Measurements from ENCODE around the gene SIM1.

Gene SIM1

DNA sequence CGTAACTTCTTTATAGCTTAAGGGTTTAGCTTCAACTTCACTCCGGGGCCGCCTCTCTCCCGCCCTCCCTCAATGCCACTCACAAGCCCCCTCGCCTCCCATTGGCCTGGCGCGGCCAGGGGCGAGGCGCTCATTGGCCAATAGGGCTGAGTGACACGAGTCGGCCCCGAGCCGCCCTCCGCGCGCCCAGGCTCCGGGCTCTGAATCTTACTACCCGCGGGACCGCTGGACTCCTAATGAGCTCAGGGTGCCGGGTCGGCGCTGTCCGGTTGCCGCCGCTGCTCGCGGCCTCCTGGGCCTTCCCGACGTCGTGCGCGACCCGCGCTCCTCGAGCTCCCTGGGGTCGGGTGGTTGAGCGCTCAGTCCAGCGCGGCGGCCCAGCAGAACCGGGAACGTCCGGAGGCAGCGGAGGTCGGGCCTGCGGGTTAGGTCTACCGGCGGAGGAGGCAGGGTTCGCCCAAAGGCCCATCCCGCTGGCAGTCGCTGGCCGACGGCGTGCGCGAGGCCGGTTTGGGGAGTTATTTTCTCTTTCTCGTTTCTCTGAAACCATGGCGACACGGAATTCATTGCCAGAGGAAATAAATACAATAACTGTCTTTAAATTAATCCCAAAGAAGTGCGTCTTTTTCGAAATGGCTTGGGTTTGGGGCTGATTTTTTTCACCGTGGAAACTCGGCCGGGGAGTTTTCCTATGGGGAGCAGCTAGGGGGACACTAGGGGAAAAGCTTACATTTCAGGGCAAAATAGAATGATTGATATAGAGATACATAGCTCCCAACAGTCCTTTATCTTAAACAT lies at the start of gene SIM1:
SIM1 (minus strand) TSS at position 19 of the 798 bp plus-strand sequence. CDS start 1,453 bp downstream, outside the sequence.
- Mint-ChIP-seq H3K36me3 (ENCODE audit: low read depth) (peaks cover 17% of the 10 kb centered on the region), H3K27me3 (peaks cover 87% of the 10 kb centered on the region), H3K4me3 (peak within 1 kb of the TSS; percentile 48), H3K9me3 (peaks cover 23% of the 10 kb centered on the region), H3K27ac (no peak within 1 kb of the TSS), H3K4me1 (peaks cover 20% of the 10 kb centered on the region)
- DNase-seq (no peak), ATAC-seq (peak; percentile 66)

DNA sequence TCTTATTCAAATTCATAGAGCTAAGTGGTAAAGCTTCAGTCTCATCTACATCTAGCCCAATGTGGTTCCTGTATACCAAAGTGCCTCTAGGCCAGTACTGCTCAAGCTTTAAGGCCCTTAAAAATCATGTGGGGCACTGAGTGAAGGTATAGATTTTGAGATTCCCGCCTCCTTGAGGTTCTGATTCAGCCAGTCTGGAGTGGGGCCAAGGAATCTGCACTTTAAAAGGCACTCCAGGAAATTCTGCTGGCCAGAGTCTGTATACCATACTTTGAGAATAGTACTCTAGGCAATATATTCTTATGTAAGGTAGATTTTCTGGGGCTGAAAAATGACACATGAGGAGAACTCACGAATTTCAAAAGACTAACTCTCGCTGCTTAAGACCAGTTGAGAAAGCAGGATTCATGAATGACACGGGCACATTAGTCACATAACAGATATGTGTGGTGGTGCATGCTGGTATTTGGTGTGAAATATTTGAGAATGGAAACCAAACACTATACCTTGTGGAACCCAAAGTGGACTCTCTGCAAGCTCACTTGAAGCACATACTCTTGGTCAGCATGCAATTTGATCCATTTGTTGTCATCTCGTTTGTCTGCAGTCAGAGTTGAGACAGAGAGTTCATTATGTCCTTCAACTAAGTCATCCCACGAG lies 47.6 kb upstream of the SIM1 start:
- Mint-ChIP-seq H3K27me3 (no peaks in the 10 kb centered on the region), H3K36me3 (ENCODE audit: low read depth) (peaks cover 45% of the 10 kb centered on the region), H3K9me3 (no peaks in the 10 kb centered on the region), H3K27ac (no peak overlapping the region), H3K4me1 (no peaks in the 10 kb centered on the region), H3K4me3 (no peak overlapping the region)
- no peak for ATAC-seq
- no peak for DNase-seq

GRCh38 chr6:100509101-100509500 lies 44.4 kb upstream of the SIM1 start:
- DNase-seq: no peak
- H3K36me3 Mint-ChIP-seq (ENCODE audit: low read depth): peaks cover 40% of the 10 kb centered on the region
- no peaks in the 10 kb centered on the region for H3K4me1 Mint-ChIP-seq
- H3K9me3 Mint-ChIP-seq: no peaks in the 10 kb centered on the region
- no peak overlapping the region for H3K27ac Mint-ChIP-seq
- ATAC-seq: no peak
- H3K27me3 Mint-ChIP-seq: no peaks in the 10 kb centered on the region
- H3K4me3 Mint-ChIP-seq: no peak overlapping the region

GRCh38 chr6:100506651-100507050 lies 41.9 kb upstream of the SIM1 start:
- Mint-ChIP-seq H3K36me3 (ENCODE audit: low read depth) (peaks cover 23% of the 10 kb centered on the region), H3K9me3 (no peaks in the 10 kb centered on the region), H3K27me3 (no peaks in the 10 kb centered on the region), H3K27ac (no peak overlapping the region), H3K4me1 (no peaks in the 10 kb centered on the region), H3K4me3 (no peak overlapping the region)
- DNase-seq (no peak), ATAC-seq (no peak)

GRCh38 chr6:100504786-100505737 lies 40.3 kb upstream of the SIM1 start:
- Mint-ChIP-seq H3K4me3 (no peak overlapping the region), H3K27me3 (peaks cover 1% of the 10 kb centered on the region), H3K27ac (no peak overlapping the region), H3K9me3 (no peaks in the 10 kb centered on the region), H3K36me3 (ENCODE audit: low read depth) (peaks cover 12% of the 10 kb centered on the region), H3K4me1 (no peaks in the 10 kb centered on the region)
- DNase-seq: no peak
- ATAC-seq: peak; percentile 28

GRCh38 chr6:100503043-100503705 lies 38.5 kb upstream of the SIM1 start:
- DNase-seq (no peak), ATAC-seq (no peak)
- H3K27ac Mint-ChIP-seq: no peak overlapping the region
- peaks cover 5% of the 10 kb centered on the region for H3K9me3 Mint-ChIP-seq
- H3K4me1 Mint-ChIP-seq: no peaks in the 10 kb centered on the region
- peaks cover 3% of the 10 kb centered on the region for H3K27me3 Mint-ChIP-seq
- no peaks in the 10 kb centered on the region for H3K36me3 Mint-ChIP-seq (ENCODE audit: low read depth)
- H3K4me3 Mint-ChIP-seq: no peak overlapping the region

- Mint-ChIP-seq H3K4me3 (no peak overlapping the region), H3K9me3 (peaks cover 5% of the 10 kb centered on the region), H3K36me3 (ENCODE audit: low read depth) (no peaks in the 10 kb centered on the region), H3K4me1 (no peaks in the 10 kb centered on the region), H3K27ac (no peak overlapping the region), H3K27me3 (peaks cover 35% of the 10 kb centered on the region)
- ATAC-seq (no peak), DNase-seq (no peak)
Measured at GRCh38 chr6:100493206-100493888, 28.6 kb upstream of the SIM1 start.

DNA sequence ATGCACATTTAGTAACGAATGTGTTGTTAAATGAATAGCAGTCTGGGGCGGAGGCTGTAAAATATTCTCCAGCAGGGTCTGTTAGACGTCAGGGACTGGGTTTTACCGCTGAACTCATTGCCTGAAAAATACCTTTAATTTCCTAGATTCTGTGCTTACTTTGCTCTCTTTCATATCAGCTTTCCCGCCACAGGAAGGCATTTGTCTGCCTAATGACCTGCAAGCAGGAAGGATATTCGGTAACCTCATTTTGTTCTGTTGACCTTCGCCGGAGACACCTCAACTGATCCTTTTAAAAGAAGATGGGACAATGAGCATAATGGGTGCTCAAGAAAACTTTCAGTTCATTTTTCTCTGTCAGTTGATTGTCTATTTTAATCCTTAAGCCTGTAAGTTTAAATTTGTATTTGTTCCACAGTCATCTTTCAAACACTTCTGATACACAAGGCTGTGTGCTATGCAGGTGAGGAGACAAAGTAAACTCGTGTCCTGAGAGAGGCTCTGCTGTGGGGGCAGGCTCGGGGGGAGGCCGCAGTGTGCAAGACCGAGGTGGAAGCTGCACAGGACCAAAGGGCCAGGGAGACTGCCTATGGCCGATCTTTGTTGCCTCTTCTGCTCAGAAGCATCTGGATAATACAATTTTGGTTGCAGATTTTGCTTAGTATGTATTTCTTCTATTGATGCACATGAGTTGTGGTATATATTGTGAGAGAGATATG lies 27.4 kb upstream of the SIM1 start:
- H3K27me3 Mint-ChIP-seq: peaks cover 31% of the 10 kb centered on the region
- DNase-seq: no peak
- no peak for ATAC-seq

DNA sequence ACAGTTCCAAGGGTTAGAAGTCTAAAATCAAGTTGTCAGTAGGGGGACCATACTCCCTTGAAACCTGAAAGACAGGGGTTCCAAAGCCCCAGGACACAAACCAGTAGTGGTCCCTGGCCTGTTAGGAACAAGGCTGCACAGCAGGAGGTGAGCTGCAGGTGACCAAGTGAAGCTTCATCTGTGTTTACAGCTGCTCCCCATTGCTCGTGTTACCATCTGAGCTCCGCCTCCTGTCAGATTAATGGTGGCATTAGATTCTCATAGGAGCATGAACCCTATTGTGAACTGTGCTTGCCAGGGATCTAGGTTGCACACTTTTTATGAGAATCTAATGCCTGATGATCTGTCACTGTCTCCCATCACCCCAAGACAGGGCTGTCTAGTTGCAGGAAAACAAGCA lies 25.3 kb upstream of the SIM1 start:
- Mint-ChIP-seq H3K4me3 (no peak overlapping the region), H3K36me3 (ENCODE audit: low read depth) (no peaks in the 10 kb centered on the region), H3K27me3 (peaks cover 32% of the 10 kb centered on the region), H3K27ac (no peak overlapping the region), H3K4me1 (no peaks in the 10 kb centered on the region), H3K9me3 (no peaks in the 10 kb centered on the region)
- ATAC-seq (no peak), DNase-seq (no peak)

More for the DNA sequence above, 27.4 kb upstream of the SIM1 start:
- Mint-ChIP-seq H3K4me3 (no peak overlapping the region), H3K4me1 (no peaks in the 10 kb centered on the region), H3K27ac (no peak overlapping the region), H3K36me3 (ENCODE audit: low read depth) (no peaks in the 10 kb centered on the region), H3K9me3 (no peaks in the 10 kb centered on the region)

DNA sequence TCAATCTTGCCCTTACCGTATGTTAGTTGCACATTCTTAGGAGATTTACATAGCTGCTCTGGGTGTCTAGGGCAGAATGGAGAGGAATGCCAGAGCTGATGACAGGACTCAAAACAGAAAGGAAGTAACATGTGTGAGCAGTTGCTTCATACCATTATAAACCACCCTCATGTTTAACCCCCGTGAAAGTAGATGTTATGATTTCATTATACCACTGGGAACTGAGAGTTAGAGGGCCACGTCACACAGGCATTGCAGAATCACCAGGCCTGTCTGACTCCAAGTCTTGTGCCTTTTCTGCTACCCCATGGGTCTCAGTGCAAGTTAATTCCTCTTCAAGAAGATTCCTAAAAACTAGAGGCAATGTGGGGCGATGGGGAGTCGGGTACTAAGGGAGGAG lies 23.5 kb upstream of the SIM1 start:
- H3K4me3 Mint-ChIP-seq: no peak overlapping the region

DNA sequence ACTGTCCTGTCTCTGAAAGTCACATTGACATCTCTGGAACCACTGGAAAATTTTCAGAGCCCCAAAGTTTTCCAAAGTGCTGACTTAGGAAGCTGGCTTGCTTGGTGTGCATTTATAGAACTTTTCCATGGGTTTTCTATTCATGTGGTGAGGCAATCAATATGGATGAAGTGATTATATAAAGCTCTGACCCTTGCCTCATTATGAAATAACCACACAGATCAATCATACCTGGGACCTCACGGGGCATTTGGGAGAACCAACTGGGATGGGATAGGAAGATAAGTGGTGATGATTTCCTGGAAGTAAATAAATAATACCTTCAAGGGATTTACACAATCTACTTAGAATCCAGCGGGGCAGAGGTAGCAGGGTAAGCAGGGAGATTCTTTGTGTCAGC lies 22.9 kb upstream of the SIM1 start:
- ATAC-seq (no peak), DNase-seq (no peak)
- H3K9me3 Mint-ChIP-seq: no peaks in the 10 kb centered on the region

More for the DNA sequence above, 23.5 kb upstream of the SIM1 start:
- DNase-seq: no peak
- no peak for ATAC-seq
- Mint-ChIP-seq H3K4me1 (peaks cover 4% of the 10 kb centered on the region), H3K27me3 (peaks cover 25% of the 10 kb centered on the region), H3K27ac (no peak overlapping the region), H3K36me3 (ENCODE audit: low read depth) (no peaks in the 10 kb centered on the region), H3K9me3 (no peaks in the 10 kb centered on the region)

GRCh38 chr6:100485268-100485667 lies 20.5 kb upstream of the SIM1 start:
- Mint-ChIP-seq H3K4me3 (no peak overlapping the region), H3K9me3 (no peaks in the 10 kb centered on the region), H3K27me3 (peaks cover 11% of the 10 kb centered on the region), H3K4me1 (peaks cover 4% of the 10 kb centered on the region), H3K27ac (no peak overlapping the region), H3K36me3 (ENCODE audit: low read depth) (no peaks in the 10 kb centered on the region)
- DNase-seq (no peak), ATAC-seq (no peak)

More for the DNA sequence above, 22.9 kb upstream of the SIM1 start:
- H3K4me1 Mint-ChIP-seq: peaks cover 4% of the 10 kb centered on the region
- H3K4me3 Mint-ChIP-seq: no peak overlapping the region
- H3K27ac Mint-ChIP-seq: no peak overlapping the region
- H3K27me3 Mint-ChIP-seq: peaks cover 19% of the 10 kb centered on the region
- H3K36me3 Mint-ChIP-seq (ENCODE audit: low read depth): no peaks in the 10 kb centered on the region

- Mint-ChIP-seq H3K4me3 (no peak overlapping the region), H3K27ac (no peak overlapping the region), H3K9me3 (no peaks in the 10 kb centered on the region), H3K27me3 (peaks cover 10% of the 10 kb centered on the region), H3K36me3 (ENCODE audit: low read depth) (no peaks in the 10 kb centered on the region), H3K4me1 (peaks cover 4% of the 10 kb centered on the region)
- DNase-seq: no peak
- no peak for ATAC-seq
Measured at GRCh38 chr6:100484474-100484873, 19.8 kb upstream of the SIM1 start.
